ENCODE data around the gene ZNF311.
"Not testable (repeated sequence)": the region's sequence is repeated elsewhere in the genome, so short reads cannot be mapped to it uniquely, and the experiment has no call there.

The ZNF311 gene

GRCh38 chr6:28953039-28953584, 52.0 kb downstream of the ZNF311 start:
- no peak for DNase-seq

DNA sequence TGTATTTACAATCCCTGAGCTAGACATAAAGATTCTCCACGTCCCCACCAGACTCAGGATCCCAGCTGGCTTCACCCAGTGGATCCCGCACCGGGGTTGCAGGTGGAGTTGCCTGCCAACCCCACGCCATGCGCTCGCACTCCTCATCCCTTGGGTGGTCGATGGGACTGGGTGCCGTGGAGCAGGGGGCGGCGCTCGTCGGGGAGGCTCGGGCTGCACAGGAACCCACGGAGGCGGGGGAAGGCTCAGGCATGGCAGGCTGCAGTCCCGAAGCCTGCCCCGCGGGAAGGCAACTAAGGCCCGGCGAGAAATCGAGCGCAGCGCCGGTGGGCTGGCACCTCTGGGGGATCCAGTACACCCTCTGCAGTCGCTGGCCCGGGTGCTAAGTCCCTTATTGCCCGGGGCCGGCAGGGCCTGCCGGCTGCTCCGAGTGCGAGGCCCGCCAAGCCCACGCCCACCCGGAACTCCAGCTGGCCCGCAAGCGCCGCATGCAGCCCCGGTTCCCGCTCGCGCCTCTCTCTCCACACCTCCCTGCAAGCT, 55.4 kb downstream of the ZNF311 start:
- not testable (repeated sequence) for DNase-seq

DNA sequence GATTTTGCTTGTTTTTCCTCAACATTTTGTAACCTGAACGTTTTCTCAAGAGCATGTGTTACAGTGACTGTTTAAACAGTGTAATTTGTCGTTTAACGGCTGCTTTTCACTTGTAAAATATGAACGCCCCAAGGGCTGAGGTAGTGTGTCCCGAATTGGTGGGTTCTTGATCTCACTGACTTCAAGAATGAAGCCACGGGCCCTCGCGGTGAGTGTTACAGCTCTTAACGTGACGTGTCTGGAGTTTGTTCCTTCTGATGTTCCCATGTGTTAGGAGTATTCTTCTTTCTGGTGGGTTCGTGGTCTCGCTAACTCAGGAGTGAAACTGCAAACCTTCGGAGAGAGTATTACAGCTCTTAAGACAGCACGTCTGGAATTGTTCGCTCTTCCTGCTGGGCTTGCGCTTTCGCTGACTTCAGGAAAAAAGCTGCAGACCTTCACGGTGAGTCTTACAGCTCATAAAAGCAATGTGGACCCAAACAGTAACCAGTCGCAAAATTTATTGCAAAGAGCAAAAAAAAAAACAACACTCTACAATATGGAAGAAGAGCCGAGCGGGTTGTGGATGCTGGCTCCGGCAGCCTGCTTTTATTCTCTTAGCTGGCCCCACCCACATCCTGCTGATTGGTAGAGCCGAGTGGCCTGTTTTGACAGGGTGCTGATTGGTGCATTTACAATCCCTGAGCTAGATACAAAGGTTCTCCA, 56.2 kb downstream of the ZNF311 start:
- no peak for DNase-seq

- no peak for DNase-seq
Measured at GRCh38 chr6:28947831-28948270, 57.3 kb downstream of the ZNF311 start.

- no peak for DNase-seq
Measured at GRCh38 chr6:28947067-28947765, 57.9 kb downstream of the ZNF311 start.

DNA sequence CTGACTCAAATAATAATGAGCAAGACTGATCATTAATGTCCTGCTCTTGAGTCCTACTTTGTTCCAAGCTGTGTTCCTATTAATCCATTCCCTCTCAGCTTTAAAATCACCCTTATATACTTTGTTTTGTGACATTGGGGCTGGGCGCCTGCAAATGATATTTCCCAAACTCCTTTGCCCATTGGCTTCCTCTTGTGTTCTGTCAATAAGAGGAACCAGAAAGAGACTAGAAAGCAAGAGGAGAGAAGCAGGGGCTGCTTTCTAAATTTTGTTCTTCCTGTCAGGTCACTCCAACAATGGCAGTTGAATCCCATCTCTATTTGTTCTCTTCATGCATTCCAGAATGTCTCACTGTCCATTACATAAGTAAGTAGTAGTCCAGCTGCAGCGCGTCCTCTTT, 59.8 kb downstream of the ZNF311 start:
- DNase-seq = no peak

All from NCI-H187 treated with DMSO at 0.1 percent for 48 hours (cell line).